Uterus (tissue), 4 donors: ENCODE results near the gene PCMT1. TPM values are rescaled to one million over a fixed set of nuclear protein-coding genes. Genes with fewer than 3 reads are reported as not detected.
"Not testable (repeated sequence)": the region's sequence is repeated elsewhere in the genome, so short reads cannot be mapped to it uniquely, and the experiment has no call there.

Experiments
- DNase-seq, 2 donors: peaks; one replicate each; pipeline ENCODE4 v3.0.0-alpha.2; 2019 to 2020
- H3K27ac ChIP-seq, 2 donors: fragments of 200-600 bp; sonication (generic); 1 replicate in 1 of 2; 2 replicates in 1 of 2; pipeline ENCODE4 v1.5.1; 2016 to 2018
- H3K27me3 ChIP-seq, 2 donors: fragments of 200-600 bp; sonication (generic); one replicate each; pipeline ENCODE4 v1.5.1; 2018 to 2019; ENCODE audit warnings: control low read depth in 1 of 2
- H3K36me3 ChIP-seq, 2 donors: fragments of 200-600 bp; sonication (generic); one replicate each; pipeline ENCODE4 v1.5.1; 2019; ENCODE audit warnings: control low read depth in 1 of 2
- H3K4me1 ChIP-seq, 2 donors: fragments of 200-600 bp; sonication (generic); one replicate each; pipeline ENCODE4 v1.5.1; 2018 to 2019; ENCODE audit warnings: control low read depth in 1 of 2
- H3K4me3 ChIP-seq, 2 donors: fragments of 200-600 bp; sonication (generic); 1 replicate in 1 of 2; 2 replicates in 1 of 2; pipeline ENCODE4 v1.5.1; 2018 to 2019; ENCODE audit warnings: mild to moderate bottlenecking in 1 of 2
- H3K9me3 ChIP-seq, 2 donors: fragments of 200-600 bp; sonication (generic); one replicate each; pipeline ENCODE4 v1.5.1; 2019; ENCODE audit warnings: control low read depth in 1 of 2
- CTCF ChIP-seq, 4 experiments: fragments of 200-600 bp in 2 of 4; fragments of 450-650 bp in 2 of 4; sonication (generic) in 2 of 4; IDR thresholded peaks; one replicate each; pipeline ENCODE4 v1.5.1; 2016 to 2019; ENCODE audit warnings: antibody characterized with exemption in 4 of 4, mild to moderate bottlenecking in 2 of 4, moderate library complexity in 1 of 4
- POLR2A ChIP-seq, 2 donors: fragments of 450-650 bp; IDR thresholded peaks; one replicate each; pipeline ENCODE4 v1.6.1; 2016; ENCODE audit warnings: antibody characterized with exemption in 2 of 2, mild to moderate bottlenecking in 1 of 2, moderate library complexity in 1 of 2
- intact Hi-C: fragments of 100-400 bp; cut with DNase I; formaldehyde crosslinking; loops from one replicate; pipeline ENCODE4 v1.15.1; 2023; ENCODE audit warnings: low total_unique reads
- total RNA-seq, 4 donors: library from RNA; depleted of rRNA in 3 of 4; stranded (reverse); fragments of >200 nt in 3 of 4; gene quantifications; one replicate each; pipeline versions ENCODE4 v1.1.0 to v1.2.4, GENCODE V29; 2014 to 2023
- donor health status: DM: yes; HTN: yes; CAD: no.

PCMT1 gene
- total RNA-seq, 4 donors from 2014 or later = 34.4 to 147 (median 88.6) TPM

GRCh38 chr6:149752600-149753373, 3.2 kb downstream of the PCMT1 start:
- no peak for DNase-seq
- Histone ChIP-seq H3K36me3 (no peaks in the 10 kb centered on the region), H3K9me3 (no peaks in the 10 kb centered on the region), H3K27me3 (no peaks in the 10 kb centered on the region), H3K4me3 (no peak overlapping the region), H3K4me1 (peaks cover 3 to 7% of the 10 kb centered on the region in 2 donors), H3K27ac (no peak overlapping the region)
- intact Hi-C loops = no loop called here
- no peak for TF ChIP-seq POLR2A (IDR thresholded peaks at IDR 0.05)
- TF ChIP-seq CTCF (IDR thresholded peaks at IDR 0.05) = no peak

GRCh38 chr6:149753374-149753637, 3.8 kb downstream of the PCMT1 start:
- intact Hi-C loops, H3K9me3 ChIP-seq, H3K27ac ChIP-seq, DNase-seq, H3K4me1 ChIP-seq, H3K36me3 ChIP-seq, H3K27me3 ChIP-seq, H3K4me3 ChIP-seq: not testable (repeated sequence)

GRCh38 chr6:149754548-149754947, 5.0 kb downstream of the PCMT1 start:
- intact Hi-C loops = no loop called here
- Histone ChIP-seq H3K27me3 (no peaks in the 10 kb centered on the region), H3K4me3 (no peak overlapping the region), H3K27ac (no peak overlapping the region), H3K36me3 (no peaks in the 10 kb centered on the region), H3K9me3 (no peaks in the 10 kb centered on the region), H3K4me1 (peaks cover 3 to 7% of the 10 kb centered on the region in 2 donors)
- TF ChIP-seq CTCF (IDR thresholded peaks at IDR 0.05) = no peak
- TF ChIP-seq POLR2A (IDR thresholded peaks at IDR 0.05) = no peak
- no peak for DNase-seq

GRCh38 chr6:149755300-149756260, 6.0 kb downstream of the PCMT1 start:
- Histone ChIP-seq H3K4me3 (no peak overlapping the region), H3K27ac (no peak overlapping the region), H3K4me1 (peaks cover 3 to 7% of the 10 kb centered on the region in 2 donors), H3K27me3 (no peaks in the 10 kb centered on the region), H3K36me3 (no peaks in the 10 kb centered on the region), H3K9me3 (no peaks in the 10 kb centered on the region)
- no peak for DNase-seq
- intact Hi-C loops = no loop called here
- TF ChIP-seq CTCF (IDR thresholded peaks at IDR 0.05) (no peak), POLR2A (IDR thresholded peaks at IDR 0.05) (no peak)

GRCh38 chr6:149756261-149756636, 6.7 kb downstream of the PCMT1 start:
- intact Hi-C loops = no loop called here
- Histone ChIP-seq H3K9me3 (no peaks in the 10 kb centered on the region), H3K27me3 (no peaks in the 10 kb centered on the region), H3K27ac (no peak overlapping the region), H3K36me3 (no peaks in the 10 kb centered on the region), H3K4me1 (peaks cover 3 to 7% of the 10 kb centered on the region in 2 donors), H3K4me3 (no peak overlapping the region)
- no peak for DNase-seq
- no peak for TF ChIP-seq POLR2A (IDR thresholded peaks at IDR 0.05)
- no peak for TF ChIP-seq CTCF (IDR thresholded peaks at IDR 0.05)
